ENCODE results near the gene CFAP119.
A peak's percentile ranks its signal among the peaks of the same experiment; 100 is the strongest.

GRCh38 chr16:30805370-30806169 lies 43.7 kb upstream of the CFAP119 start:
- peak in 1 of 6 experiments; percentile 7 for TF ChIP-seq CTCF (IDR thresholded peaks at IDR 0.05)
- peak in 1 of 2 donors; percentile 84 for TF ChIP-seq POLR2A (IDR thresholded peaks at IDR 0.05)

Data from thyroid gland (tissue), 4 donors.